Esophagus squamous epithelium (tissue), 4 donors: ENCODE results near the gene CCDC192.

ENCODE experiments used
- POLR2A ChIP-seq, 4 donors: fragments of 450-650 bp; IDR thresholded peaks; one replicate each; pipeline ENCODE4 v1.6.1; 2017; ENCODE audit warnings: antibody characterized with exemption in 4 of 4, mild to moderate bottlenecking in 4 of 4, moderate library complexity in 3 of 4
- TF ChIP-seq, protein P1 (sequence below), 6 experiments: fragments of 450-650 bp in 4 of 6; fragments of 200-600 bp in 2 of 6; sonication (generic) in 2 of 6; IDR thresholded peaks; one replicate each; pipeline ENCODE4 v1.5.1; 2016 to 2019; ENCODE audit warnings: antibody characterized with exemption in 6 of 6, mild to moderate bottlenecking in 4 of 6, moderate library complexity in 4 of 6

DNA sequence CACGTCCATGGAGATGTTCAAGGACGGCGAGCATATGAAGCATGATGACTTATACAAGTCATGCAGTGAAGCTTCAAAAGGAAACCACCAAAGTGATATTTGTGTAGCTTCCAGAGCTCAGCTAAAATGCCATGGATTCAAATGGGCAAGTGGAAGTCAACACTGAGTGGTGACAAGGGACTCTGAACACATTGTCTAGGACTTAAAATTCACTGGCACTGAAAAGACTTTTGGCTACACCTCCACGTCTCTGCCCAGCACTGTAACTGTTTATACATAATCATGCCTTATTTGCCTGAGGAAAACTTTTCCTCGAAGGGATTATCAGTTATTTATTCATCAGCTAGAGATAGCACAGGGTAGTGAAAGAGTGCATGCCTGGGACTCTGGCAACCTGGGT is 39.1 kb upstream of the CCDC192 start:
- TF ChIP-seq, protein P1, sequence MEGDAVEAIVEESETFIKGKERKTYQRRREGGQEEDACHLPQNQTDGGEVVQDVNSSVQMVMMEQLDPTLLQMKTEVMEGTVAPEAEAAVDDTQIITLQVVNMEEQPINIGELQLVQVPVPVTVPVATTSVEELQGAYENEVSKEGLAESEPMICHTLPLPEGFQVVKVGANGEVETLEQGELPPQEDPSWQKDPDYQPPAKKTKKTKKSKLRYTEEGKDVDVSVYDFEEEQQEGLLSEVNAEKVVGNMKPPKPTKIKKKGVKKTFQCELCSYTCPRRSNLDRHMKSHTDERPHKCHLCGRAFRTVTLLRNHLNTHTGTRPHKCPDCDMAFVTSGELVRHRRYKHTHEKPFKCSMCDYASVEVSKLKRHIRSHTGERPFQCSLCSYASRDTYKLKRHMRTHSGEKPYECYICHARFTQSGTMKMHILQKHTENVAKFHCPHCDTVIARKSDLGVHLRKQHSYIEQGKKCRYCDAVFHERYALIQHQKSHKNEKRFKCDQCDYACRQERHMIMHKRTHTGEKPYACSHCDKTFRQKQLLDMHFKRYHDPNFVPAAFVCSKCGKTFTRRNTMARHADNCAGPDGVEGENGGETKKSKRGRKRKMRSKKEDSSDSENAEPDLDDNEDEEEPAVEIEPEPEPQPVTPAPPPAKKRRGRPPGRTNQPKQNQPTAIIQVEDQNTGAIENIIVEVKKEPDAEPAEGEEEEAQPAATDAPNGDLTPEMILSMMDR (IDR thresholded peaks at IDR 0.05): no peak
- TF ChIP-seq POLR2A (IDR thresholded peaks at IDR 0.05): no peak
